Mesothelial cell of epicardium (in vitro differentiated cells): ENCODE measurements around the gene ATP8A1. TPM values are rescaled to one million over a fixed set of nuclear protein-coding genes. Genes with fewer than 3 reads are reported as not detected.
"Not testable (repeated sequence)": the region's sequence is repeated elsewhere in the genome, so short reads cannot be mapped to it uniquely, and the experiment has no call there.

Experiments
- DNase-seq, 2 experiments: peaks; one replicate each; pipeline ENCODE4 v3.0.0; 2021; ENCODE audit warnings: low spot score in 2 of 2; ENCODE audit not compliant: unreplicated experiment in 2 of 2
- H3K27ac Mint-ChIP-seq: 2 replicates; pipeline ENCODE4 v1.8.0; 2021; ENCODE audit warnings: mixed read lengths
- H3K27me3 Mint-ChIP-seq: 2 replicates; pipeline ENCODE4 v1.8.0; 2021; ENCODE audit warnings: low read depth, mixed read lengths
- H3K36me3 Mint-ChIP-seq: 2 replicates; pipeline ENCODE4 v1.8.0; 2021; ENCODE audit warnings: mixed read lengths
- H3K4me1 Mint-ChIP-seq: 2 replicates; pipeline ENCODE4 v1.8.0; 2021; ENCODE audit warnings: mixed read lengths
- H3K4me3 Mint-ChIP-seq: 2 replicates; pipeline ENCODE4 v1.8.0; 2021; ENCODE audit warnings: mild to moderate bottlenecking, moderate library complexity, mixed read lengths
- H3K9me3 Mint-ChIP-seq: 2 replicates; pipeline ENCODE4 v1.8.0; 2021; ENCODE audit warnings: mixed read lengths
- total RNA-seq: library from RNA; stranded (reverse); gene quantifications from 3 replicates; pipeline ENCODE4 v1.2.1, GENCODE V29; 2021
- TF ChIP-seq, protein P1 (sequence below): fragments of 200-600 bp; sonication (generic); IDR thresholded peaks from one replicate; pipeline ENCODE4 v1.5.0; 2021; ENCODE audit warnings: antibody characterized with exemption; ENCODE audit not compliant: unreplicated experiment

The ATP8A1 gene
- total RNA-seq, 1 donor from 2014 or later, result 15.7 TPM

DNA sequence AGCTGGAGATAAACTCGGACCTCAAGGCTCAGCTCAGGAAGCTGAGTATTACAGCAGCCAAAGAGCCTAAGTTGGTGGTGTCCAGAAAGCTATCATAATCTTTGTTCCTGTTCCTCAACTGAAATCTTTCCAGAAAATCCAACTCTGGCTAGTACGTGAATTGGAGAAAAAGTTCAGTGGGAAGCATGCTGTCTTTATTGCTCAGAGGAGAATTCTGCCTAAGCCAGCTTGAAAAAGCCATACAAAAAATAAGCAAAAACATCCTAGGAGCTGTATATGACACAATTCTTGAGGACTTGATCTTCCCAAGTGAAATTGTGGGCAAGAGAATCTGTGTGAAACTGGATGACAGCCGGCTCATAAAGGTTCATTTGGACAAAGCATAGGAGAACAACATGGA lies 185.0 kb downstream of the ATP8A1 start:
- DNase-seq, result no peak
- Mint-ChIP-seq H3K27ac (no peak overlapping the region), H3K9me3 (no peaks in the 10 kb centered on the region), H3K27me3 (no peaks in the 10 kb centered on the region), H3K4me1 (no peaks in the 10 kb centered on the region), H3K36me3 (no peaks in the 10 kb centered on the region), H3K4me3 (no peak overlapping the region)
- TF ChIP-seq, protein P1, sequence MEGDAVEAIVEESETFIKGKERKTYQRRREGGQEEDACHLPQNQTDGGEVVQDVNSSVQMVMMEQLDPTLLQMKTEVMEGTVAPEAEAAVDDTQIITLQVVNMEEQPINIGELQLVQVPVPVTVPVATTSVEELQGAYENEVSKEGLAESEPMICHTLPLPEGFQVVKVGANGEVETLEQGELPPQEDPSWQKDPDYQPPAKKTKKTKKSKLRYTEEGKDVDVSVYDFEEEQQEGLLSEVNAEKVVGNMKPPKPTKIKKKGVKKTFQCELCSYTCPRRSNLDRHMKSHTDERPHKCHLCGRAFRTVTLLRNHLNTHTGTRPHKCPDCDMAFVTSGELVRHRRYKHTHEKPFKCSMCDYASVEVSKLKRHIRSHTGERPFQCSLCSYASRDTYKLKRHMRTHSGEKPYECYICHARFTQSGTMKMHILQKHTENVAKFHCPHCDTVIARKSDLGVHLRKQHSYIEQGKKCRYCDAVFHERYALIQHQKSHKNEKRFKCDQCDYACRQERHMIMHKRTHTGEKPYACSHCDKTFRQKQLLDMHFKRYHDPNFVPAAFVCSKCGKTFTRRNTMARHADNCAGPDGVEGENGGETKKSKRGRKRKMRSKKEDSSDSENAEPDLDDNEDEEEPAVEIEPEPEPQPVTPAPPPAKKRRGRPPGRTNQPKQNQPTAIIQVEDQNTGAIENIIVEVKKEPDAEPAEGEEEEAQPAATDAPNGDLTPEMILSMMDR, result no peak

DNA sequence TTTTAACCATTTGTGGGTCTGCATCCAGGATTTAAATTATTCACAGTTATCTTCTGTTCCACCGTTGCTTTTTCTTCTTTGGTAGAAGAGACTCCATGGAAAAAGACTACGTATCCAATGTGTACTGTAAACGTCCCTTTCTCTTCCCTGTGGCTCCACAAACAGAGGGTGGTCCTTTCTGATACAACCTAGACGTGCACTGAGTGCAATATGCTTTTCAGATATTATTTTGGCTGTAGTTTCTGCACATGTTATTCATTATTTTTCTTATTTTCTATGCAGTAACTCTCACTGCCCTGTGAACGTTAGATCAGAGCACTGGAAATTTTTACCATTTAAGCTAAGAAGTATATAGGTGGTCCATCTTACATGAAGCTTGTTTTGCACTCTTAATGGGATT lies 186.9 kb downstream of the ATP8A1 start:
- no peak overlapping the region for H3K4me3 Mint-ChIP-seq
- TF ChIP-seq, protein P1, result no peak
- peaks cover 1% of the 10 kb centered on the region for H3K4me1 Mint-ChIP-seq
- no peak overlapping the region for H3K27ac Mint-ChIP-seq
- H3K27me3 Mint-ChIP-seq, result no peaks in the 10 kb centered on the region
- H3K36me3 Mint-ChIP-seq, result no peaks in the 10 kb centered on the region
- DNase-seq, result no peak
- no peaks in the 10 kb centered on the region for H3K9me3 Mint-ChIP-seq

DNA sequence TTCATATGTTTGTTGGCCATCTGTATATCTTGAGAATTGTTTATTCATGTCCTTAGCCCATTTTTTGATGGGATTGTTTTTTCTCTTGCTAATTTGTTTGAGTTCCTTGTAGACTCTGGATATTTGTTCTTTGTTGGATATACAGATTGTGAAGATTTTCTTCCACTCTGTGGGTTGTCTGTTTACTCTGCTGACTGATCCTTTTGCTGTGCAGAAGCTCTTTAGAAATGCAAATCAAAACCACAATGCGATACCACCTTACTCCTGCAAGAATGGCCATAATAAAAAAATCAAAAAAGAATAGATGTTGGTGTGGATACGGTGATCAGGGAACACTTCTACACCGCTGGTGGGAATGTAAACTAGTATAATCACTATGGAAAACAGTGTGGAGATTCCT lies 189.1 kb downstream of the ATP8A1 start:
- not testable (repeated sequence) for H3K27ac Mint-ChIP-seq, H3K4me1 Mint-ChIP-seq, H3K27me3 Mint-ChIP-seq, H3K36me3 Mint-ChIP-seq, H3K4me3 Mint-ChIP-seq, DNase-seq, H3K9me3 Mint-ChIP-seq

DNA sequence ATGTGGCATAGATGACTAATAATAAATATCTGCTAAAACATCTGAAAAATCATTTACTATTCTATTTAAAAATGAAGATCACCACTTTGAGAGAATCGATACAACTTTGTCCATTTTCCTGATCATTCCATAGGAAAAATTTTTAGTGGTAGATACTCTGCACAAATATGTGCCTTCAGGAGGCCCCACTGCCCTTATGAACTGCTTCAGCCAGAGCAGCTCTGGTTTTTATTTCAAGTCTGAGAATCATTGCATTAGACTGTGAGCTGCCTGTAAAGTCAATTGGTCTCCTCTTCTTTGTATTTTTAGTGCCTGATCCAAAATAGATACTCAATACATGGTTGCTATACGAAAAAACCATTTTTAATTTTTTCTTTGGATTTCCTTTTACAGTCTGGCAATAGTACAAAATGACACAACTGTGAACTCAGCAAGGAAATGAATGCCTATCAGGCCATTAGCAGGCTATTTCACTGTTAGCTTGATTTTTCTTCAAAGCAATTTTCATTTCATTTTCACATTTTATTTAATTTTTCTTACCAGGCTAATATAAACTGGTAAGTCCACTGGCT lies 190.5 kb downstream of the ATP8A1 start:
- no peaks in the 10 kb centered on the region for H3K27me3 Mint-ChIP-seq
- TF ChIP-seq, protein P1, result no peak
- DNase-seq, result no peak
- H3K4me3 Mint-ChIP-seq, result no peak overlapping the region
- peaks cover 1% of the 10 kb centered on the region for H3K4me1 Mint-ChIP-seq
- peaks cover 16% of the 10 kb centered on the region for H3K36me3 Mint-ChIP-seq
- peaks cover 13% of the 10 kb centered on the region for H3K9me3 Mint-ChIP-seq
- H3K27ac Mint-ChIP-seq, result no peak overlapping the region

DNA sequence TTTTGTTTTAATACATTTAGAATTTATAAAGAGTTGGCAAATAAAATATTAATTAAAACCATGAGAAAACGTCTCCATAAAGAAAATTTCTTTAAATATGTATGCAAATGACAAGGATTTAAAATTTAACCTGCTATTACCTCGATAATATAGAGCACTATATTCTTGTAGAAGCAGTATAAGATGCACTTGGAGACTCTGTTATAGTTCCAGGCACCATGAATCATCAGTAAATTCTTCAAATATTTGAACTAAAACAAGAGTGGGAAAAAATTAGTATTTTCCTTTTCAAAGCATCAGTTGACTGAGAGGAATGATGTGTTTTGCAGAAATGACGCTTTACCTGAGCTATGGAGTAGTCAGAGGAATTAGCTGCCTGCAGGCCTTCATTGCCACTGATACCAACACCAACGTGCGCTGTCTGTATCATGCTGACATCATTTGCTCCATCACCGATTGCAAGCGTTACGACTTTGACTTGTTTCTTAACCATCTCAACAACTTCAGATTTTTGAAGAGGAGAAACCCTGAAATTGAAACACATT lies 192.3 kb downstream of the ATP8A1 start:
- DNase-seq, result no peak
- H3K4me3 Mint-ChIP-seq, result no peak overlapping the region
- no peaks in the 10 kb centered on the region for H3K27me3 Mint-ChIP-seq
- no peak overlapping the region for H3K27ac Mint-ChIP-seq
- TF ChIP-seq, protein P1, result no peak
- peaks cover 18% of the 10 kb centered on the region for H3K36me3 Mint-ChIP-seq
- peaks cover 1% of the 10 kb centered on the region for H3K4me1 Mint-ChIP-seq
- peaks cover 16% of the 10 kb centered on the region for H3K9me3 Mint-ChIP-seq

DNA sequence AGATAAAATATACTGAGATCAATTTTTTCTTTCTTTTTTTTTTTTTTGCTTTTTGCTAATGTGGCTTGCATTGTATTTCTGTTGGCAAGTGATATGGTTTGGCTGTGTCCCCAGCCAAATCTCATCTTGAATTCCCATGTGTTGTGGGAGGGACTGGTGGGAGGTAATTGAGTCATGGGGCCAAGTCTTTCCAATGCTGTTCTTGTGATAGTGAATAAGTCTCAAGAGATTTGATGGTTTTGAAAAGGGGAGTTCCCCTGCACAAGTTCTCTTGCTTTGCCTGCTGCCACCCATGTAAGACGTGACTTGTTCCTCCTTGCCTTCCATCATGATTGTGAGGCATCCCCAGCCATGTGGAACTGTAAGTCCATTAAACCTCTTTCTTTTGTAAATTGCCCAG lies 195.7 kb downstream of the ATP8A1 start:
- H3K27ac Mint-ChIP-seq, DNase-seq, H3K4me1 Mint-ChIP-seq, H3K4me3 Mint-ChIP-seq, H3K27me3 Mint-ChIP-seq: not testable (repeated sequence)
- peaks cover 18% of the 10 kb centered on the region for H3K36me3 Mint-ChIP-seq
- H3K9me3 Mint-ChIP-seq, result peaks cover 16% of the 10 kb centered on the region

DNA sequence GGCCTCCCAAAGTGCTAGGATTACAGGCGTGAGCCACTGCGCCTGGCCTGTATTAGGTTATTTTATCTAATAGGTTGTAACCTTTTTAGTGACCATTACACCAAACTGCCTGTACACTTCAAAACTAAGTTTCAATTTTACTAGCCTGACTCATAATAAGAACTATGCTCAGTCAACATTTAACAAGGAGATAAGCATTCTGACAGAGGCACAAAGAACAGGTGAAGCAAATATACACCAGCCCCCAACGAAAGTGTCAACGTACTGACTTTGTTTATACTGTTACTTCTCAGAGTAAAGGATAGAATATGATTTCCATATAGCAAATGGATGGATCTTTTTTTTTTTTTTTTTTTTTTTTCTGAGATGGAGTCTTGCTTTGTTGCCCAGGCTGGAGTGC lies 196.9 kb downstream of the ATP8A1 start:
- H3K36me3 Mint-ChIP-seq, result peaks cover 18% of the 10 kb centered on the region
- TF ChIP-seq, protein P1, result no peak
- no peaks in the 10 kb centered on the region for H3K4me1 Mint-ChIP-seq
- H3K27ac Mint-ChIP-seq, result no peak overlapping the region
- H3K9me3 Mint-ChIP-seq, result peaks cover 16% of the 10 kb centered on the region
- no peaks in the 10 kb centered on the region for H3K27me3 Mint-ChIP-seq
- H3K4me3 Mint-ChIP-seq, result no peak overlapping the region
- no peak for DNase-seq
